Measurements from ENCODE around the gene CHI3L2. TPM values are rescaled to one million over a fixed set of nuclear protein-coding genes. Genes with fewer than 3 reads are reported as not detected.

The CHI3L2 gene
- total and polyA plus RNA-seq, 2 of the 13 experiments (the other 11 are each of a cell fraction or from before 2014, with no cell fraction given) = 0.46 to 1.7 TPM

DNA sequence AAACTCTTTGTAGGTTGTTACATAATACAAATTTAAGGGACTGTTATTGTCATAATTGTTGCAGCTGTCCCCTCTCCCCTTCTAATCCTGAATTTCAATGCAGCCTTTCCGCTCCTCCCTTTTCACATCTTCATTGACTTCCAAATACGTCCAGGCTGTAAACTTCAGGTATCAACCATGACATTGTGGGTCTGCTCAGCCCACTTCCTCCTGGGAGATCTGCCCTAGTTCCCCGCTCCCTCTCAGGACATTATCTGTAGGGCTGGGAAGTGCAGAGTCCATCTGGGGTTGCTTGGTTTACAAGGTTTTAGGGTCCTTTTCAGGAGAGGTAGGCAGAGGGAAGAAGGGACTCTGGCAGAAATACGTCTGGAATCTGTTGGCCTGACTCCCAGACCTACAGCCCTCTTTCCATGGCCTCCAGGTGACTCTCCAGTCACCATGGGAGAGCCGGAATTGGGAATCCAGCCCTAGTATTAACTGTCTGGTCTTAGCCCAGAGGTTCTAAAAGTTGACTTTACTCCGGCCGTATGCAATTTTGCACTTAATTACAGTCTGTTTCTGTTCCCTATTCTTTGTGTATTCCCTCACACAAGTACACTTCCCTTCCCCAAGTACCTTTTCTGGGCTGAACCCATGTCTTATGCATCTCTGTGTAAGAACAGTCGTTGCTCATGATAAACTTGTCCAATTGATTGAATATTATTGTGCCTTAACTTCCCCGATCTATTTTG is 22.4 kb upstream of the CHI3L2 start:
- in situ Hi-C loops (cut with HindIII; ENCODE audit: extremely low pct_ligation_motif_present, low pct_unique_long_range_greater_than_20kb) (no loop called here), intact Hi-C loops (cut with micrococcal nuclease; ENCODE audit: unreplicated experiment) (no loop called here)
- Histone ChIP-seq H2AFZ (ENCODE audit: low read length) (no peak overlapping the region), H3K79me2 (ENCODE audit: insufficient read depth, low read length) (no peaks in the 10 kb centered on the region), H3K9me3 (ENCODE audit: low read length) (no peaks in the 10 kb centered on the region), H3K36me3 (replicated peaks in 1 of 2; ENCODE audit: control insufficient read depth in 1 of 2, insufficient read depth in 2 of 2, low read length in 2 of 2) (no peaks in the 10 kb centered on the region), H3K4me1 (ENCODE audit: insufficient read depth, low read length) (peaks cover 49% of the 10 kb centered on the region), H3K4me2 (ENCODE audit: low read depth, low read length) (no peak overlapping the region), H3K27ac (ENCODE audit: extremely low read length, insufficient read depth, low read length) (no peak overlapping the region), H3K27me3 (ENCODE audit: control insufficient read depth in 1 of 2, insufficient read depth in 2 of 2, low read length in 2 of 2) (no peaks in the 10 kb centered on the region), H4K20me1 (ENCODE audit: insufficient read depth, low read length) (no peaks in the 10 kb centered on the region), H3K9ac (ENCODE audit: insufficient read depth, low read depth, low read length) (no peak overlapping the region), H3K4me3 (replicated peaks in 1 of 3; ENCODE audit: insufficient read depth in 1 of 3, low read depth in 2 of 3, low read length in 3 of 3) (no peak overlapping the region)
- POLR2A ChIA-PET = no interaction called here
- TF ChIP-seq RFXANK (CRISPR knock-in tag; IDR thresholded peaks at IDR 0.05) = no peak
- no peak for TF ChIP-seq SYNCRIP (IDR thresholded peaks at IDR 0.05; ENCODE audit: insufficient read depth, low read depth, low read length)
- no peak for TF ChIP-seq ZNF331 (CRISPR knock-in tag; IDR thresholded peaks at IDR 0.05)
- TF ChIP-seq PAX8 (CRISPR knock-in tag; IDR thresholded peaks at IDR 0.05; ENCODE audit: borderline replicate concordance) = no peak
- TF ChIP-seq ZNF598 (CRISPR knock-in tag; IDR thresholded peaks at IDR 0.05; ENCODE audit: borderline replicate concordance) = no peak
- no peak for TF ChIP-seq HNRNPUL1 (IDR thresholded peaks at IDR 0.05; ENCODE audit: low read depth, low read length)
- TF ChIP-seq NPAS2 (CRISPR knock-in tag; IDR thresholded peaks at IDR 0.05; ENCODE audit: borderline replicate concordance) = no peak
- TF ChIP-seq ZNF510 (CRISPR knock-in tag; IDR thresholded peaks at IDR 0.05; ENCODE audit: low read depth) = no peak
- TF ChIP-seq DR1 (CRISPR knock-in tag; IDR thresholded peaks at IDR 0.05) = no peak
- no peak for TF ChIP-seq GABPB1 (CRISPR knock-in tag; IDR thresholded peaks at IDR 0.05)
- no peak for TF ChIP-seq HIVEP1 (CRISPR knock-in tag; IDR thresholded peaks at IDR 0.05)
- TF ChIP-seq STAT5B (CRISPR knock-in tag; IDR thresholded peaks at IDR 0.05) = no peak
- no peak for TF ChIP-seq ZNF451 (CRISPR knock-in tag; IDR thresholded peaks at IDR 0.05)
- no peak for TF ChIP-seq SIN3B (IDR thresholded peaks at IDR 0.05; ENCODE audit: low read length)
- FAIRE-seq = no peak
- WGBS (ENCODE audit: low lambda C conversion rate) = 45% methylated on average over 9 of the region's 9 CpGs
- no TSS peak for BruUV-seq (replicated peaks)
- no peak for DNase-seq (ENCODE audit: low spot score)
- no peak for ATAC-seq
- CTCF ChIA-PET (ENCODE audit: low intra/inter-chr PET ratio, low total read pairs) = no interaction called here

All from HepG2 (cell line).